Measurements from ENCODE around the gene SLIT3.

The SLIT3 gene

GRCh38 chr5:169258372-169259000 lies 42.5 kb downstream of the SLIT3 start:
- no peaks in the 10 kb centered on the region for H3K27me3 Mint-ChIP-seq
- no peaks in the 10 kb centered on the region for H3K9me3 Mint-ChIP-seq
- H3K4me3 Mint-ChIP-seq, result no peak overlapping the region
- H3K27ac Mint-ChIP-seq, result no peak overlapping the region
- H3K36me3 Mint-ChIP-seq, result no peaks in the 10 kb centered on the region
- no peaks in the 10 kb centered on the region for H3K4me1 Mint-ChIP-seq

DNA sequence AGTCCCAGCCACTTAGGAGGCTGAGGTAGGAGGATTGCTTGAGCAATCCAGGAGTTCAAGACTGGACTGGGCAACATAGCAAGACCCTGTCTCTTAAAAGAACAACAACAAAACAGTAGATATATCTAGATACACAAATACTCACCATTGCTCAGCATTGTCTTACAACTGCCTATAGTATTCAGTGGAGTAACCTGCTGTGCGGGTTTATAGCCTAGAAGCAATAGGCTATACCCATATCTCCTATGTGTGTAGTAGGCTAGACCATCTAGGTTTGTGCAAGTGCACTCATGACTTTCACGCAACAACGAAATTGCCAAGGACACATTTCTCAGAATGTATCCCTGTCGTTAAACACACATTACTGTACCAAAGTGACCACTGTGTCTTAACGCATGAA lies 44.7 kb downstream of the SLIT3 start:
- Mint-ChIP-seq H3K27ac (no peak overlapping the region), H3K27me3 (no peaks in the 10 kb centered on the region)

GRCh38 chr5:169253071-169253470 lies 47.9 kb downstream of the SLIT3 start:
- H3K4me3 Mint-ChIP-seq, result no peak overlapping the region

More for the DNA sequence above, 44.7 kb downstream of the SLIT3 start:
- H3K36me3 Mint-ChIP-seq, result no peaks in the 10 kb centered on the region
- H3K4me3 Mint-ChIP-seq, result no peak overlapping the region
- no peaks in the 10 kb centered on the region for H3K4me1 Mint-ChIP-seq
- H3K9me3 Mint-ChIP-seq, result no peaks in the 10 kb centered on the region

DNA sequence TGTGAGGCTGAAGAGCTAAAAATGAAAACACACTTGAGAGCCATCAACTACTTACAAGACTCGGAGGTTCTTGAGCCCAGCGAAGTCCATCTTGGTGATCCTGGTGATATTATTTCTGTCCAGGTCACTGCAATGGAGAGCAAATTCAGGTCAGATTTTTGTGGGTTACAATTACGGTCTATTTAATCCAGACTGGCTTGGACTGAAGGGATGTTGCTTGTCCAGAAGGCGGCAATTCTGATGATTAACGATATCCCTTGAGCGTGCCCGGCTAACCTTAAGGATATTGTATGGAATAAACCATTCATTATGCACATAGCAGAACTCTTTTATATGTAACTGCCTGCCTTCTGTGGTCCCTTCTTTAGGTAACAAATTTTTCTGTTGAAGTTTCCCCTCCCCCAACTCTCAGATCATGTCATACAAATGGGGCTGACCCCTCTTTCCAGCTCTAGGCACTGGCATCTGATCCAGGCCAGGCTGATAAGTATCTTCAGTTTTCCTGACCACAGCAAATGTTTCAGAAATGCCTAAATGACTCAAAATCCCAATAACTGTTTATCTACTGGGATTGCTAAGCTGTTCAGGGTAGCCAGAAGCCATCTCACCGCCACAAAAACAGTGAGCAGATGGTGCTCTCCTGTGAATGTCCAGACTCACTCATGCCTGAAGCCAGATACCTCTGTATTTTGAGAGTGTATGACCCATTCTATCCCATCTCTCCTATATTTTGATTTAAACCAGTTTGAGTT lies 49.4 kb downstream of the SLIT3 start:
- H3K36me3 Mint-ChIP-seq, result no peaks in the 10 kb centered on the region
- H3K27ac Mint-ChIP-seq, result no peak overlapping the region
- H3K4me3 Mint-ChIP-seq, result no peak overlapping the region
- no peaks in the 10 kb centered on the region for H3K9me3 Mint-ChIP-seq
- peaks cover 3% of the 10 kb centered on the region for H3K27me3 Mint-ChIP-seq
- H3K4me1 Mint-ChIP-seq, result no peaks in the 10 kb centered on the region

More at GRCh38 chr5:169253071-169253470, 47.9 kb downstream of the SLIT3 start:
- Mint-ChIP-seq H3K36me3 (no peaks in the 10 kb centered on the region), H3K27ac (no peak overlapping the region), H3K9me3 (no peaks in the 10 kb centered on the region), H3K27me3 (peaks cover 1% of the 10 kb centered on the region), H3K4me1 (no peaks in the 10 kb centered on the region)

- Mint-ChIP-seq H3K36me3 (no peaks in the 10 kb centered on the region), H3K27ac (no peak overlapping the region), H3K4me1 (no peaks in the 10 kb centered on the region), H3K27me3 (peaks cover 3% of the 10 kb centered on the region), H3K4me3 (no peak overlapping the region), H3K9me3 (no peaks in the 10 kb centered on the region)
Measured at GRCh38 chr5:169250887-169251286, 50.1 kb downstream of the SLIT3 start.

- peaks cover 3% of the 10 kb centered on the region for H3K27me3 Mint-ChIP-seq
- no peaks in the 10 kb centered on the region for H3K9me3 Mint-ChIP-seq
- no peak overlapping the region for H3K27ac Mint-ChIP-seq
- H3K4me1 Mint-ChIP-seq, result no peaks in the 10 kb centered on the region
- H3K4me3 Mint-ChIP-seq, result no peak overlapping the region
- H3K36me3 Mint-ChIP-seq, result no peaks in the 10 kb centered on the region
Measured at GRCh38 chr5:169248996-169249395, 51.9 kb downstream of the SLIT3 start.

- Mint-ChIP-seq H3K4me1 (no peaks in the 10 kb centered on the region), H3K36me3 (no peaks in the 10 kb centered on the region), H3K4me3 (no peak overlapping the region), H3K27ac (no peak overlapping the region), H3K27me3 (peaks cover 3% of the 10 kb centered on the region), H3K9me3 (no peaks in the 10 kb centered on the region)
Measured at GRCh38 chr5:169248550-169248949, 52.4 kb downstream of the SLIT3 start.

DNA sequence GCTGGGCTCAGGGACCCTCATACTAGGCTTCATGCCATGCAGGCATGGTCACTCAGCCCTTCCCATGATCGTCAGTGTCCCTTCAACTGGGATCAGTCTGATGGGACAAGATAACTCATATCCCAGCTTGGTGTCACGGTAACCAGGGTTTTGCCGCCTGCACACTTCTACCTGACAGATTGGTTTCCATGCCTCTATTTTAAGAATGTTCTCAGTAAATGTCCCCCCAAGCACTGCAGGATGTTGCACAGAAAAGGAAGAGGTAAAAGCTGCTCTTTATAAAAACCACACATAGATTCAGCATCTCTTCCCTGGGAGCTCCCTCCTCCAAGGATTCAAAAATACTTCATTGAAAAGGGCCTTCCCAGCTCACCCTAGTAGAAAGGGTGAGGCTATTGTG lies 56.1 kb downstream of the SLIT3 start:
- Mint-ChIP-seq H3K9me3 (peaks cover 4% of the 10 kb centered on the region), H3K27me3 (peaks cover 6% of the 10 kb centered on the region), H3K4me1 (no peaks in the 10 kb centered on the region), H3K36me3 (peaks cover 4% of the 10 kb centered on the region), H3K27ac (no peak overlapping the region), H3K4me3 (no peak overlapping the region)

GRCh38 chr5:169243651-169244422 lies 57.1 kb downstream of the SLIT3 start:
- Mint-ChIP-seq H3K4me1 (no peaks in the 10 kb centered on the region), H3K4me3 (no peak overlapping the region), H3K36me3 (peaks cover 4% of the 10 kb centered on the region), H3K27me3 (peaks cover 6% of the 10 kb centered on the region), H3K27ac (no peak overlapping the region), H3K9me3 (peaks cover 9% of the 10 kb centered on the region)

- H3K27me3 Mint-ChIP-seq, result peaks cover 5% of the 10 kb centered on the region
- no peaks in the 10 kb centered on the region for H3K4me1 Mint-ChIP-seq
- peaks cover 4% of the 10 kb centered on the region for H3K36me3 Mint-ChIP-seq
- H3K9me3 Mint-ChIP-seq, result peaks cover 9% of the 10 kb centered on the region
- H3K4me3 Mint-ChIP-seq, result no peak overlapping the region
- no peak overlapping the region for H3K27ac Mint-ChIP-seq
Measured at GRCh38 chr5:169242849-169243186, 58.1 kb downstream of the SLIT3 start.

DNA sequence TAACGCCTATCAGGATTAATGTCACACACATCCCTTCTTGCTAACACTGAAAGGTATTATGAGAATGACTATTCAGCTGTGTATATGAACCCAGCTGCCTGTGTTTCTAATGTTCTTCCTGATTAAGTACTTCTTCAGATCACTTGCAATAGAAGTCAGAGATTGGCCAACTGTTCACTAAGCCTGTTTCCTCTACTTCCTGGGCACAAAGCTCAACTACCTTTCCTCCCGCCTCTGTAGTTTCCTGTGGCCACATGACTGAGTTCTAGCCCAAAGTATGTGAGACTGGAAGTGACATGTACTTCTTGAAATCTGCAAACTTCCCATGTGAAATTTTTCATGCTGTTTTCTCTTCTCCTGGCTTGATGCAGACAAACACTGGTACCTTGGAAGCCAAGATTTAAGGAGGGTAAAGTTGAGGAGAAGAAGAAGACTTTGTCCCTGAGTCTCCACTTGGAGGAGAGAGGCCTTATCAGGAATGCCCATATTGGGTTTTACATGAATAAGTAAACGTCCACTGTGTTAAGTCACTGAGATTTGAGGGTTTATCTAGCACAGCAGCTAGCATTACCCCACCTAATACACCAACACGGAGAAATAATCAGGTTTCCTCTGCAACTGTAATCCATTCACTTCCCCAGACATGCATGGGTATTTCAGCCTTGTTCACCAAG lies 58.6 kb downstream of the SLIT3 start:
- peaks cover 4% of the 10 kb centered on the region for H3K36me3 Mint-ChIP-seq
- peaks cover 5% of the 10 kb centered on the region for H3K27me3 Mint-ChIP-seq
- H3K4me1 Mint-ChIP-seq, result no peaks in the 10 kb centered on the region
- no peak overlapping the region for H3K4me3 Mint-ChIP-seq
- peaks cover 11% of the 10 kb centered on the region for H3K9me3 Mint-ChIP-seq
- no peak overlapping the region for H3K27ac Mint-ChIP-seq

- Mint-ChIP-seq H3K27ac (no peak overlapping the region), H3K27me3 (no peaks in the 10 kb centered on the region), H3K36me3 (no peaks in the 10 kb centered on the region), H3K4me1 (no peaks in the 10 kb centered on the region), H3K9me3 (no peaks in the 10 kb centered on the region), H3K4me3 (no peak overlapping the region)
Measured at GRCh38 chr5:169229342-169229892, 71.5 kb downstream of the SLIT3 start.

GRCh38 chr5:169226895-169227294 lies 74.0 kb downstream of the SLIT3 start:
- Mint-ChIP-seq H3K9me3 (no peaks in the 10 kb centered on the region), H3K27me3 (no peaks in the 10 kb centered on the region), H3K4me3 (no peak overlapping the region), H3K4me1 (no peaks in the 10 kb centered on the region), H3K27ac (no peak overlapping the region), H3K36me3 (no peaks in the 10 kb centered on the region)

GRCh38 chr5:169225830-169226356 lies 75.0 kb downstream of the SLIT3 start:
- Mint-ChIP-seq H3K4me1 (no peaks in the 10 kb centered on the region), H3K27me3 (no peaks in the 10 kb centered on the region), H3K27ac (no peak overlapping the region), H3K4me3 (no peak overlapping the region), H3K9me3 (no peaks in the 10 kb centered on the region), H3K36me3 (no peaks in the 10 kb centered on the region)

- H3K9me3 Mint-ChIP-seq, result no peaks in the 10 kb centered on the region
- no peaks in the 10 kb centered on the region for H3K36me3 Mint-ChIP-seq
- no peak overlapping the region for H3K4me3 Mint-ChIP-seq
- H3K4me1 Mint-ChIP-seq, result no peaks in the 10 kb centered on the region
- H3K27me3 Mint-ChIP-seq, result no peaks in the 10 kb centered on the region
- no peak overlapping the region for H3K27ac Mint-ChIP-seq
Measured at GRCh38 chr5:169223595-169223953, 77.4 kb downstream of the SLIT3 start.
